Measurements from ENCODE around the gene JPT1.
A peak's percentile ranks its signal among the peaks of the same experiment; 100 is the strongest.
"Not testable (repeated sequence)": the region's sequence is repeated elsewhere in the genome, so short reads cannot be mapped to it uniquely, and the experiment has no call there.

Gene JPT1

GRCh38 chr17:75155191-75155601 is 884 bp upstream of the JPT1 start:
- DNase-seq (ENCODE audit: low spot score): no peak

DNA sequence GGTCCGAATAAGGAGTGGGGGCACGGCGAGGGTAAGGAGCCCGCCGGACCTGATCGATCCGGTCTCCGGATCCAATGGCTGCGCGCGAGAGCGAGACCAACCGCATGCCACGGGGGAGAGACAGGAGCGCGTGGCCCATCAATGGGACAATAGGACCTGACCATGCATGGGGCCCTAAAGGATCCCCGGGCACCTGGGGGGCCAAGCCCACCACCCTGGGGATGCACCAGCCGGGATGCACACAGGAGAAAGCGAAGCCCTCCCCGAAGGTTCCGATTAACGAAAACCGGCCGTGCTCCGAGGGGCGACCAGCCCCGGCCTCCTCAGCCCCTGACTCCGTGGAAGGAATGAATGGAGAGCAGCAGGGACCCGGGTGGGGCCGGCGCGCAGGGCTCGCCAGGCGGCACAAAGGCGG is 525 bp downstream of the JPT1 start:
- DNase-seq (ENCODE audit: low spot score): peak; percentile 31

GRCh38 chr17:75152922-75153779 is 1.2 kb downstream of the JPT1 start:
- DNase-seq (ENCODE audit: low spot score): peak; percentile 48

GRCh38 chr17:75152523-75152921 is 1.8 kb downstream of the JPT1 start:
- DNase-seq (ENCODE audit: low spot score): no peak

GRCh38 chr17:75151930-75152329 is 2.4 kb downstream of the JPT1 start:
- DNase-seq (ENCODE audit: low spot score): peak; percentile 30

GRCh38 chr17:75147878-75148546 is 6.3 kb downstream of the JPT1 start:
- DNase-seq (ENCODE audit: low spot score): no peak

GRCh38 chr17:75146592-75146991 is 7.7 kb downstream of the JPT1 start:
- no peak for DNase-seq (ENCODE audit: low spot score)

GRCh38 chr17:75144816-75145512 is 9.3 kb downstream of the JPT1 start:
- no peak for DNase-seq (ENCODE audit: low spot score)

DNA sequence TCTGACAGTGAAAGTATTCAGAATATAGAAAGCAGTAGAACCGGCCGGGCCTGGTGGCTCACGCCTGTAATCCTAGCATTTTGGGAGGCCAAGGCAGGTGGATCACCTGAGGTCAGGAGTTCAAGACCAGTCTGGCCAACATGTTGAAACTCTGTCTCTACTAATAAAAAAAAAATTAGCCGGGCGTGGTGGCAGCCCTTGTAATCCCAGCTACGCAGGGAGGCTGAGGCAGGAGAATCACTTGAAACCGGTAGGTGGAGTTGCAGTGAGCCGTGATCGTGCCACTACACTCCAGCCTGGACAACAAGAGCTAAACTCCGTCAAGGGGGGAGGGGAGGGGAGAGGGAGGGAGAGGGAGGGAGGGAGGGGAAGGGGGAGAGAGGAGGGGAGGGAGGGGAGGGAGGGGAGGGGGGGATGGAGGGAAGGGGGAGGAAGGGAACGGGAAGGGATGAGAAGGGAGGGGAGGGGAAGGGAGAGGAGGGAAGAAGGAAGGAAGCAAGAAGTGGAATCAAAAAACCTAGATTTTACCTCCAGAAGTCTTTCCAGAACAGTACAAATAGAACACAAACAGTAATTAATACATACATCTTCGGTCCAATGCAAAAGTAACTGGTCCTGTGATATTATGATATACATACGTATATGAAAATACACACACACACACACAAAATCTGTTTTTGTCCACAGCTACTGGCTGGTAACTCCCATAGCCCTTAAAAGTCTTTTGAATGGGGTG is 11.9 kb downstream of the JPT1 start:
- no peak for DNase-seq (ENCODE audit: low spot score)

DNA sequence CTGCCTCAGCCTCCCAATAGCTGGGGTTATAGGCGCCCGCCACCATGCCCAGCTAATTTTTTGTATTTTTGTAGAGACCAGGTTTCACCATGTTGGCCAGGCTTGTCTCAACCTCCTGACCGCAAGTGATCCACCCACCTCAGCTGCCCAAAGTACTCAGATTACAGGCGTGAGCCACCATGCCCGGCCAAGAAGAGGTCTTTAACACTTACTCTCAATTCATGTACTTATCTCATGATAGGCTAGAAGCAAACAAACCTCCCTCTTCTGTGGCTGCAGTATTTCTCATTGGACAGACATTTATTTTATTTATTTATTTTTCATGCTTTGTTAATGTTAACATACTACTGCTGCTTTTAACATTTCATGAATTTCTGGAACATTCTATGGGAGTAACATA is 15.8 kb downstream of the JPT1 start:
- no peak for DNase-seq (ENCODE audit: low spot score)

DNA sequence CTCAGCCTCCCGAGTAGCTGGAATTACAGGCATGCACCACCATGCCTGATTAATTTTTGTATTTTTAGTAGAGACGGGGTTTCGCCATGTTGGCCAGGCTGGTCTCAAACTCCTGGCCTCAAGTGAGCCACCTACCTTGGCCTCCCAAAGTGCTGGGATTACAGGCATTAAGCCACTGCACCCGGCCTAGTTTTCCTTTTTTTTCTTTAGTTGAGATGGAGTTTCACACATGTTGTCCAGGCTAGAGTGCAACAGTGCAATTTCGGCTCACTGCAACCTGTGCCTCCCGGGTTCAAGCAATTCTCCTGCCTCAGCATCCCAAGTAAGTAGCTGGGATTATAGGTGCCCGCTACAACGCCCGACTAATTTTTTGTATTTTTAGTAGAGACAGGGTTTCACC is 16.6 kb downstream of the JPT1 start:
- not testable (repeated sequence) for DNase-seq (ENCODE audit: low spot score)

- no peak for DNase-seq (ENCODE audit: low spot score)
Observed at GRCh38 chr17:75135946-75136345, 18.4 kb downstream of the JPT1 start.

DNA sequence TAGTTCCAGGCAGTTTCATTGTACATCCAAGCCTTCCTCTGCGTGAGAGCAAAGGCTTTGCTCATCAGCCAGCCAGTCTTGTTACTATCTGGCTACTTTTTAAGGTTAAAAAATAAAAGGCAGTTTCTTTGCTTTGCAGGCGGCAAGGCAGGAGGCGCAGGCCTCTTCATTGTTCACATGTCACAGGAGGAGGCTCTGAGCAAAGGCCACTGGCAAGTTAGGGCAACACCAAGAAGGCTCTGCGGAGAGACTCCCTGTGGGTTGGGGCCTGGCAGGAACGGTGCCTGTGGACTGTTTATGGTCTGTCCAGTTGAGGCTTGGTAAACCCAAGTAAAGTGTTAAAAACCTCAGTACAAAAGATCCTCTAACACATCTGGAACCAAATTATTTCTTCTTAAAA is 18.9 kb downstream of the JPT1 start:
- no peak for DNase-seq (ENCODE audit: low spot score)

DNA sequence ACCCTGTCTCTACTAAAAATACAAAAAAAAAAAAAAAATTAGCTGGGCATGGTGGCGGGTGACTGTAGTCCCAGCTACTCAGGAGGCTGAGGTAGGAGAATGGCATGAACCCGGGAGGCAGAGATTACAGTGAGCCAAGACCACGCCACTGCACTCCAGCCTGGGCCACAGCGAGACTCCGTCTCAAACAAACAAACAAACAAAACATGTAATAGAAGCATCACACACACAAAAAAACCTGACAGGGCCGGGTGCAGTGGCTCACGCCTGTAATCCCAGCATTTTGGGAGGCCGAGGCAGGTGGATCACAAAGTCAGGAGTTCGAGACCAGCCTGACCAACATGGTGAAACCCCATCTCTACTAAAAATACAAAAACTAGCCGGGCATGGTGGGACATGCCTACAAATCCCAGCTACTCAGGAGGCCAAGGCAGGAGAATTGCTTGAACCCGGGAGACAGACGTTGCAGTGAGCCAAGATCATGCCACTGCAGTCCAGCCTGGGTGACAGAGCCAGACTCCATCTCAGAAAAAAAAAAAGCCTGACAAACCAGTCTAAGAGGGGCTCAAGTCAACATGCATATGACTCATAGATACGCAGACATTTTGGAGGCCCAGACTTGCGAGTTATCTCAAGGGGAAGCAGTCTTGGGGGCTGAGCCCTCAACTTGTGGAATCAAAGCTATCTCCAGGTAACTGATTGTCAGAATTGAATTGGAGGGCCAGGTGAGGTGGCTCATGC is 20.5 kb downstream of the JPT1 start:
- DNase-seq (ENCODE audit: low spot score): not testable (repeated sequence)

DNA sequence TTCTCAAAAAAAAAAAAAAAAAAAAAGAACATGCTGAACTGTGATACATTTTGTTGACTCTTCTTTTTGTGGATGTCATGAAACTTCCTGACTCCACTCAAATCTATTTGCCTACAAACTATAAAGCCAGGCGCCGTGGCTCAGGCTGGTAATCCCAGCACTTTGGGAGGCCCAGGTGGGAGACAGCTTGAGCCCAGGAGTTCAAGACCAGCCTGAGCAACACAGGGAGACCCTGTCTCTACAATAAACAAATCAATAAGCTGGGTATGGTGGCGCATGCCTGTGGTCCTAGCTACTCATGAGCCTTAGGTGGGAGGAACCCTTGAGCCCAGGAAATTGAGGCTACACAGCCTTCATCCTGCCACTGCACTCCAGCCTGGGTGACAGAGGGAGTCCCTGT is 21.3 kb downstream of the JPT1 start:
- DNase-seq (ENCODE audit: low spot score): no peak

- DNase-seq (ENCODE audit: low spot score): not testable (repeated sequence)
Observed at GRCh38 chr17:75132018-75133000, 22.0 kb downstream of the JPT1 start.

- DNase-seq (ENCODE audit: low spot score): peak; percentile 81
Observed at GRCh38 chr17:75131278-75132017, 22.9 kb downstream of the JPT1 start, which contains the start of gene NT5C. Gene NT5C, minus strand, starts transcription at chr17:75131742. Its CDS starts 35 bp downstream, at chr17:75131707.

DNA sequence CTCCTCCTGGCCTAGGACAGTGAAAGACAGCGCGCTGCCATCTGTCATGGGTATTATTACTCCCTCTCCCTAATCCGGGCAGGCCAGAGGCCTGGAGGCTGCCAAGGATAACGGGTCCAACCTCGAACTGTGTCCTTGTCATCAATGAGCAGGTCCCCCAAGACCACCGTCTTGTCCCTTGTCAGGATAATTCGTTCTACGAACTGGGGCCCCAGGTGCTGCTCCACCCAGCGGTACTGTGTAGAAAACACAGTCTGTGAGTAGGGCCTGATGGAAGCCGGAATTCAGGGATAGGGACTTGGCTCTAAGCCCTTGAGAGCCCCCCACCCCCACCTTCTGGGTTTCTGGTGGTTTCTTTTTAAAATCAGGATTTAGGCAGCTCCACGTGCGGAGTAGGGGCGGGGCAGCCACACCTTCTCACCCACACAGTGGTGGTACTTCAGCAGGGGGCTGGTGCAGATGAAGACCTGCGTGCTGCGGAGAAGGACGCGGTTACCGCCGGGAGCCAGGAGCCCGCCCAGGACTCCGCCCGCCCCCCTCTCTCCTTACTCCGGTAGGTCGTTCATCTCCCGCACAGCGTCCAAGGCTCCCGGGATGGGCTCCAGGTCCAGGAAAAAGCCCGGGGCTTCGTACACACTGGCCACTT is 23.6 kb downstream of the JPT1 start:
- peak; percentile 58 for DNase-seq (ENCODE audit: low spot score)

All from activated CD4-positive, alpha-beta T cell treated with anti-CD3 and anti-CD28 coated beads, Interleukin-2, Interleukin-4, amounts not matched to agents 100 ng/mL and 50 ng/mL, durations not matched to agents 16 hours and 8 hours (primary cell).